MCF 10A (cell line): ENCODE data around the gene DGCR6L. TPM values are rescaled to one million over a fixed set of nuclear protein-coding genes. Genes with fewer than 3 reads are reported as not detected.
"Not testable (repeated sequence)": the region's sequence is repeated elsewhere in the genome, so short reads cannot be mapped to it uniquely, and the experiment has no call there.

Source experiments
- BruUV-seq: library from RNA; stranded (reverse); fragments of 400-500 nt; replicated peaks from 2 replicates; lab custom pipeline; 2021; lab: Mats Ljungman, UMichigan
- CTCF ChIA-PET: fragments of 300-600 bp; sonication (Branson Sonifier 250); formaldehyde crosslinking; extraction: SDS; loops from one replicate; lab custom pipeline; 2021; ENCODE audit warnings: antibody characterized with exemption, inconsistent platforms; lab: Yijun Ruan, JAX
- POLR2A ChIA-PET: fragments of 300-600, 350-650 bp; sonication (Branson Sonifier 250); formaldehyde crosslinking; extraction: SDS; loops from one replicate; lab custom pipeline; 2020; ENCODE audit warnings: antibody characterized with exemption, inconsistent platforms; lab: Yijun Ruan, JAX
- DNase-seq: peaks from one replicate; pipeline ENCODE4 v3.0.0-alpha.2; 2018; ENCODE audit not compliant: unreplicated experiment
- H3K27ac Mint-ChIP-seq: one replicate; pipeline ENCODE4 v1.8.0; 2022; ENCODE audit warnings: mild to moderate bottlenecking, low read depth, mixed read lengths; ENCODE audit not compliant: unreplicated experiment
- H3K27me3 Mint-ChIP-seq: one replicate; pipeline ENCODE4 v1.8.0; 2022; ENCODE audit warnings: mixed read lengths; ENCODE audit not compliant: insufficient read depth, unreplicated experiment
- H3K36me3 Mint-ChIP-seq: one replicate; pipeline ENCODE4 v1.8.0; 2022; ENCODE audit warnings: mild to moderate bottlenecking, moderate library complexity, mixed read lengths; ENCODE audit not compliant: insufficient read depth, unreplicated experiment
- H3K4me1 Mint-ChIP-seq: one replicate; pipeline ENCODE4 v1.8.0; 2022; ENCODE audit warnings: mixed read lengths; ENCODE audit not compliant: insufficient read depth, unreplicated experiment
- H3K4me3 Mint-ChIP-seq: one replicate; pipeline ENCODE4 v1.8.0; 2022; ENCODE audit warnings: mild to moderate bottlenecking, moderate library complexity, mixed read lengths; ENCODE audit not compliant: unreplicated experiment
- H3K9me3 Mint-ChIP-seq: one replicate; pipeline ENCODE4 v1.8.0; 2022; ENCODE audit warnings: mixed read lengths; ENCODE audit not compliant: unreplicated experiment
- CTCF ChIP-seq: fragments of 200-600 bp; IDR thresholded peaks from one replicate; pipeline ENCODE4 v1.8.0; 2022; ENCODE audit warnings: antibody characterized with exemption, mild to moderate bottlenecking; ENCODE audit not compliant: unreplicated experiment
- intact Hi-C: fragments of 100-400 bp; cut with micrococcal nuclease; formaldehyde crosslinking; loops from 2 replicates; pipeline ENCODE4 v1.14.1; 2022
- total RNA-seq: library from RNA; stranded (reverse); gene quantifications from 2 replicates; pipeline ENCODE4 v1.2.3, GENCODE V29; 2022

DGCR6L gene
- total RNA-seq, 1 experiment from 2014 or later: 36.4 TPM

DNA sequence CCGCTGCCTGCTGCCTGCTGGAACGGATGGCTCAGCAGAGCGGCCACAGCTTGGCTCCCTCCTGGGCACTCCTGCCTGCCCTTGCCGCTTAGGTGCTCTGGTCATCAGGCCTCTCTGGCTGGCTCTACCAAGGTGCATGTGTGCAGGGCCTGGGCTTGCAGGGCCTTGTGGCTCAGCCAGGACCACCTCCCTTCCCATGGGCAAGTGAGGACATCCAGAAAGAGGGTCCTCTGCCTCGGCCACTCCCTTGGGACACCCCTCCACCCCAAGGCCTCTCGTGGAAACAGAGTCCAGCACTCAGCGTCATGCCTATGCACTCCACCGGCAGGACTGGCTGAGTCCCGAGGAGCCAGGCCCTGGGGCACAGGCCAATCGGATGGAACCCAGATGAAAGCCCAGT lies 45.5 kb downstream of the DGCR6L start:
- H3K4me1 Mint-ChIP-seq, DNase-seq, H3K27me3 Mint-ChIP-seq, H3K4me3 Mint-ChIP-seq, CTCF ChIA-PET, H3K36me3 Mint-ChIP-seq, H3K27ac Mint-ChIP-seq, POLR2A ChIA-PET, intact Hi-C loops, BruUV-seq, H3K9me3 Mint-ChIP-seq: not testable (repeated sequence)

DNA sequence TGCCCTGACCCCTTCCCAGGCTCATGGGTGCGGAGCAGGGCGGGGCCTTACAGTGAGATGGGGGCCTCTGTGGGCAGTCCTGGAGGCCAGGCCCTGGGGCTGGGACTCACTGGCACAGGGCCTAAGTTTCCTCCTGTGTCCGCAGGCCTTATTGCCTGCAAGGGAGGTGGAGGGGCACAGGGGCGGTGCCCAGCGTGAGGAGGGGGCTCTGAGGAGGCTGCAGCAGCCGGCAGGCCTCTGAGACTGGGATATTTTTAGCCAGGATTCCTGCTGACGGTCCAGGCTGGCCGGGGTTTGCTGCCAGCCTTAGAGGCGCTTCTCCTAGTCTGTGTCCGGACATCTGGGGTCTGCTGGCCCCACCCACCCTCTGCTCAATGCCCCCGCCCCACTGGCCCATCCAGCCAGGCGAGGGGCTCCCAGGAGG lies 46.1 kb downstream of the DGCR6L start:
- no peaks in the 10 kb centered on the region for H3K4me1 Mint-ChIP-seq
- H3K9me3 Mint-ChIP-seq: no peaks in the 10 kb centered on the region
- no peak overlapping the region for H3K27ac Mint-ChIP-seq
- intact Hi-C loops: no loop called here
- no peaks in the 10 kb centered on the region for H3K27me3 Mint-ChIP-seq
- POLR2A ChIA-PET: no interaction called here
- H3K36me3 Mint-ChIP-seq: no peaks in the 10 kb centered on the region
- no TSS peak for BruUV-seq
- no peak for DNase-seq
- CTCF ChIA-PET: no interaction called here
- TF ChIP-seq CTCF: no peak
- H3K4me3 Mint-ChIP-seq: no peak overlapping the region

GRCh38 chr22:20272700-20273099 lies 47.2 kb downstream of the DGCR6L start:
- no TSS peak for BruUV-seq
- H3K4me3 Mint-ChIP-seq: no peak overlapping the region
- DNase-seq: no peak
- no peak for TF ChIP-seq CTCF
- CTCF ChIA-PET: no interaction called here
- no peak overlapping the region for H3K27ac Mint-ChIP-seq
- H3K27me3 Mint-ChIP-seq: no peaks in the 10 kb centered on the region
- POLR2A ChIA-PET: no interaction called here
- H3K4me1 Mint-ChIP-seq: no peaks in the 10 kb centered on the region
- intact Hi-C loops: no loop called here
- H3K9me3 Mint-ChIP-seq: no peaks in the 10 kb centered on the region
- no peaks in the 10 kb centered on the region for H3K36me3 Mint-ChIP-seq

GRCh38 chr22:20272174-20272573 lies 47.7 kb downstream of the DGCR6L start:
- no peaks in the 10 kb centered on the region for H3K9me3 Mint-ChIP-seq
- POLR2A ChIA-PET: no interaction called here

More at GRCh38 chr22:20272174-20272573, 47.7 kb downstream of the DGCR6L start:
- Mint-ChIP-seq H3K27ac (no peak overlapping the region), H3K4me3 (no peak overlapping the region), H3K36me3 (no peaks in the 10 kb centered on the region), H3K4me1 (no peaks in the 10 kb centered on the region), H3K27me3 (no peaks in the 10 kb centered on the region)
- TF ChIP-seq CTCF: no peak
- CTCF ChIA-PET: no interaction called here
- intact Hi-C loops: no loop called here
- BruUV-seq: no TSS peak
- no peak for DNase-seq
